ENCODE measurements around the gene RAB1A. TPM values are rescaled to one million over a fixed set of nuclear protein-coding genes. Genes with fewer than 3 reads are reported as not detected.

Gene RAB1A
- total RNA-seq, 6 experiments from 2014 or later, result 204 to 230 (median 222) TPM

DNA sequence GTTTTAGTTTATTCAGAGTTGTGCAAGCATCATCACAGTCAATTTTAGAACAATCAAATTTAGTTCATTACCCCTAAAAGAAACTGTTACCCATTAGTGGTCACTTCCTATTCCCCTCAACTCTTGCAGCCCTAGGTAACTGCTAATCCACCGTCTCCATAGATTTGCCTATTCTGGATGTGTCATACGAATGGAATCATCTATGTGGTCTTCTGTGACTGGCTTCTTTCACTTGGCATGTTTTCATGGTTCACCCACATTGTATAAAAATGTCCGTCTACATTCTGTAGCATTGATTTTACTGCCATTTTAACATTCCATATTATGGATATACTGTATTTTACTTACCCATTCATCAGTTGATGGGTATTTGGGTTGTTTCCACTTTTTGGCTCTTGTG lies 79.0 kb downstream of the RAB1A start:
- Mint-ChIP-seq H3K4me1 (ENCODE audit: low read depth) (peaks cover 28% of the 10 kb centered on the region), H3K27me3 (ENCODE audit: insufficient read depth) (peaks cover 3% of the 10 kb centered on the region), H3K9me3 (peaks cover 6% of the 10 kb centered on the region), H3K4me3 (no peak overlapping the region), H3K27ac (no peak overlapping the region), H3K36me3 (ENCODE audit: low read depth) (peaks cover 10% of the 10 kb centered on the region; the same call in 1 of the 2 replicates)
- DNase-seq, result peak; percentile 73
- TF ChIP-seq CTCF (IDR thresholded peaks at IDR 0.05), result no peak

DNA sequence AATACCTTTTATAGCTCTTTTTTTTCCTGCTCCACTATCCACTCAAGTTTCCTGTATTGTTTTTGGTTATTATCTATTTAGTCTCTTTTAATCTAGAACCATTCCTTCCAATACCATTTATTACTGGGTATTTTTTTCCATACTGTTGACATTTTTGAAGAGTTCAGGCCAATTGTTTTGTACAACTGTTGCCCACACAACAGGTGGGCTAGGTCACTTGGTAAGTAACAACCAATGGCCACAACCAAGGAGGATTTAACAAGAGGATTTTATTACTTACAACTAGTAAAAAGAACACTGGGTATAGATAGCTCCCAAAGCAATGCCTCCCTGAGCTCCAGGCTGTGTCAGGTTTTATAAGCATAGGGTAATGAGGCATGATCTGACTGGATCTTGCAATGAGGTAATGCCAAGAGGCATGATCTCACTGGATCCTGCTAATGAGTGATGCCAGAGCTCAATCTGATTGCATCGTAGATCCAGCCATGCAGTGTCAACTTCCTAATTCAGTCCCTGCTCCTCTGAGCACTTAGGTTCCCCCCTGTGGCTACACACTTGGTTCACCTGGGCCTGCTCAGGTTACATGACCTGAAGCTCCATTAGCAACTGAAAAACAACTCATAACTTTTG lies 80.8 kb downstream of the RAB1A start:
- peaks cover 8% of the 10 kb centered on the region for H3K27me3 Mint-ChIP-seq (ENCODE audit: insufficient read depth)
- no peak overlapping the region for H3K4me3 Mint-ChIP-seq
- peaks cover 36% of the 10 kb centered on the region for H3K4me1 Mint-ChIP-seq (ENCODE audit: low read depth)
- TF ChIP-seq CTCF (IDR thresholded peaks at IDR 0.05), result no peak
- H3K27ac Mint-ChIP-seq, result no peak overlapping the region
- peaks cover 21% of the 10 kb centered on the region; the same call in 1 of the 2 replicates for H3K36me3 Mint-ChIP-seq (ENCODE audit: low read depth)
- H3K9me3 Mint-ChIP-seq, result peaks cover 15% of the 10 kb centered on the region
- DNase-seq, result no peak

- no peak overlapping the region for H3K27ac Mint-ChIP-seq
- no peak overlapping the region for H3K4me3 Mint-ChIP-seq
- no peak for TF ChIP-seq CTCF (IDR thresholded peaks at IDR 0.05)
- peaks cover 6% of the 10 kb centered on the region for H3K27me3 Mint-ChIP-seq (ENCODE audit: insufficient read depth)
- H3K36me3 Mint-ChIP-seq (ENCODE audit: low read depth), result peaks cover 22% of the 10 kb centered on the region; the same call in 1 of the 2 replicates
- H3K9me3 Mint-ChIP-seq, result peaks cover 23% of the 10 kb centered on the region
- DNase-seq, result no peak
- H3K4me1 Mint-ChIP-seq (ENCODE audit: low read depth), result peaks cover 34% of the 10 kb centered on the region
These were observed 83.1 kb downstream of the RAB1A start for GRCh38 chr2:65046633-65047407.

- Mint-ChIP-seq H3K9me3 (peaks cover 23% of the 10 kb centered on the region), H3K36me3 (ENCODE audit: low read depth) (peaks cover 22% of the 10 kb centered on the region; the same call in 1 of the 2 replicates), H3K27me3 (ENCODE audit: insufficient read depth) (peaks cover 6% of the 10 kb centered on the region; the same call in 1 of the 2 replicates), H3K4me3 (peak overlapping the region; percentile 62), H3K4me1 (ENCODE audit: low read depth) (peaks cover 24% of the 10 kb centered on the region), H3K27ac (no peak overlapping the region)
- TF ChIP-seq CTCF (IDR thresholded peaks at IDR 0.05), result no peak
- DNase-seq, result peak; percentile 36
These were observed 84.3 kb downstream of the RAB1A start for GRCh38 chr2:65045651-65046050.

DNA sequence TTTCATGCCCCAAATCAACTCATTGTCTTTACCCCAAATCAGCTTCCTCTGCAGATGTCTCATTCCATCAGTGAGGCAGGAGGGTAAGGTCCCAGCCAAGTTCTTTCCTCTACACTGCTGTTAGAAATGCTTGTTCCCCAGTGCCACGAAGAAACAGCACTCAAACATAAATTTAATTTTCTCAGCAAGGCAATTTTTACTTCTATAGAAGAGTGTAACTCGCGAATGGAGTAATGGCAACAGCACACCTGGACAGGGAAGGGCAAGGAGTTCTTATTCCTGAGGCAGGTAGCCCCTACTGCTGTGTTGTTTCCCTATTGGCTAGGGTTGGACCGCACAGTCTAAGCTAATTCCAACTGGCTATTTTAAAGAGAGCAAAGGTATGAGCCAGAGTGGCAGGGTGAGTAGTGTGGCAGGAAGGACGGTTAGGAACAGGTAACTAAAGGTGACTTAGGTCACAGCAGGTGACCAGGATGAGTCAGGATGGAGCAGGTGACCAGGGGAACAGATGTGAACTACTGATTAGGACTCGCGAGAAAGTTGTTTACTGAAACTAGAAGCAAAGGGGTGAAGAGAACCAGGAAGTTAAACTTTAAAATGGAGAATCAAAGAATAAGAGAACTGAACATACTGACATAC lies 85.7 kb downstream of the RAB1A start:
- DNase-seq, result no peak
- Mint-ChIP-seq H3K36me3 (ENCODE audit: low read depth) (peaks cover 22% of the 10 kb centered on the region; the same call in 1 of the 2 replicates), H3K4me3 (no peak overlapping the region), H3K27me3 (ENCODE audit: insufficient read depth) (peaks cover 6% of the 10 kb centered on the region; the same call in 1 of the 2 replicates), H3K9me3 (peaks cover 23% of the 10 kb centered on the region), H3K27ac (no peak overlapping the region), H3K4me1 (ENCODE audit: low read depth) (peaks cover 32% of the 10 kb centered on the region)
- TF ChIP-seq CTCF (IDR thresholded peaks at IDR 0.05), result no peak
